Measurements from ENCODE around the gene RBPJ.

- TF ChIP-seq POLR2A (IDR thresholded peaks at IDR 0.05) (no peak), CTCF (IDR thresholded peaks at IDR 0.05) (no peak)
Measured at GRCh38 chr4:26467724-26468123, 146.9 kb downstream of the RBPJ start.
